Neural progenitor cell (in vitro differentiated cells): ENCODE measurements around the gene LACTB. TPM values are rescaled to one million over a fixed set of nuclear protein-coding genes. Genes with fewer than 3 reads are reported as not detected.
A peak's percentile ranks its signal among the peaks of the same experiment; 100 is the strongest.
"Not testable (repeated sequence)": the region's sequence is repeated elsewhere in the genome, so short reads cannot be mapped to it uniquely, and the experiment has no call there.

Experiments used
- DNase-seq: peaks from one replicate; pipeline ENCODE4 v3.0.0-alpha.2; 2016; ENCODE audit warnings: low spot score
- H2AFZ ChIP-seq: fragments of 200-600 bp; sonication (generic); replicated peaks from 2 replicates; pipeline ENCODE4 v1.6.1; 2016; ENCODE audit warnings: antibody characterized with exemption
- H3F3A ChIP-seq: fragments of 200-600 bp; sonication (generic); 2 replicates; pipeline ENCODE4 v1.6.1; 2016; ENCODE audit warnings: antibody characterized with exemption, low read depth
- H3K27ac ChIP-seq: fragments of 200-600 bp; sonication (generic); 2 replicates; pipeline ENCODE4 v1.5.1; 2016; ENCODE audit warnings: mild to moderate bottlenecking
- H3K27me3 ChIP-seq: fragments of 200-600 bp; sonication (generic); 2 replicates; pipeline ENCODE4 v1.6.1; 2016; ENCODE audit warnings: mild to moderate bottlenecking, moderate library complexity
- H3K36me3 ChIP-seq: fragments of 200-600 bp; sonication (generic); 2 replicates; pipeline ENCODE4 v1.5.1; 2016
- H3K4me1 ChIP-seq: fragments of 200-600 bp; sonication (generic); 2 replicates; pipeline ENCODE4 v1.6.1; 2016; ENCODE audit warnings: mixed run types
- H3K4me2 ChIP-seq: fragments of 200-600 bp; sonication (generic); 2 replicates; pipeline ENCODE4 v1.6.1; 2016
- H3K4me3 ChIP-seq: fragments of 200-600 bp; sonication (generic); 2 replicates; pipeline ENCODE4 v1.5.1; 2016
- H3K79me2 ChIP-seq: fragments of 200-600 bp; sonication (generic); 2 replicates; pipeline ENCODE4 v1.6.1; 2016; ENCODE audit warnings: low read depth
- H3K9ac ChIP-seq: fragments of 200-600 bp; sonication (generic); 2 replicates; pipeline ENCODE4 v1.6.1; 2016
- H3K9me3 ChIP-seq: fragments of 200-600 bp; sonication (generic); 2 replicates; pipeline ENCODE4 v1.5.1; 2016; ENCODE audit warnings: low read depth
- H4K20me1 ChIP-seq: fragments of 200-600 bp; sonication (generic); 2 replicates; pipeline ENCODE4 v1.6.1; 2016; ENCODE audit warnings: low read depth
- H3K27ac Mint-ChIP-seq: 3 replicates; pipeline ENCODE4 v1.8.0; 2021; ENCODE audit warnings: mixed read lengths
- H3K27me3 Mint-ChIP-seq: 2 replicates; pipeline ENCODE4 v1.8.0; 2022; ENCODE audit warnings: low read depth, mild to moderate bottlenecking, inconsistent platforms, moderate library complexity, mixed read lengths; ENCODE audit not compliant: insufficient read depth
- H3K36me3 Mint-ChIP-seq: 3 replicates; pipeline ENCODE4 v1.8.0; 2021; ENCODE audit warnings: mixed read lengths
- H3K4me1 Mint-ChIP-seq: 3 replicates; pipeline ENCODE4 v1.8.0; 2021; ENCODE audit warnings: mixed read lengths
- H3K4me3 Mint-ChIP-seq: 3 replicates; pipeline ENCODE4 v1.8.0; 2021; ENCODE audit warnings: mild to moderate bottlenecking, moderate library complexity, mixed read lengths
- H3K9me3 Mint-ChIP-seq: 3 replicates; pipeline ENCODE4 v1.8.0; 2020; ENCODE audit warnings: mixed read lengths
- CTCF ChIP-seq: fragments of 200-600 bp; sonication (generic); IDR thresholded peaks from 2 replicates; pipeline ENCODE4 v1.5.1; 2017; ENCODE audit warnings: antibody characterized with exemption, mild to moderate bottlenecking
- EZH2 ChIP-seq: fragments of 200-600 bp; sonication (generic); IDR thresholded peaks from 2 replicates; pipeline ENCODE4 v1.6.1; 2017; ENCODE audit warnings: antibody characterized with exemption, mild to moderate bottlenecking, moderate library complexity
- EZH2phosphoT487 ChIP-seq: fragments of 200-600 bp; sonication (generic); IDR thresholded peaks from 2 replicates; pipeline ENCODE4 v1.6.1; 2017; ENCODE audit warnings: antibody characterized with exemption
- total RNA-seq: library from RNA; depleted of rRNA; stranded (reverse); fragments of >200 nt; gene quantifications from 2 replicates; pipeline ENCODE4 v1.2.3, GENCODE V29; 2015; ENCODE audit warnings: low replicate concordance

The LACTB gene
- total RNA-seq, 1 donor from 2014 or later: 3.6 TPM

GRCh38 chr15:63093486-63094205 lies 28.0 kb upstream of the LACTB start:
- H2AFZ ChIP-seq: no peak overlapping the region
- Mint-ChIP-seq H3K27me3 (peaks cover 2% of the 10 kb centered on the region), H3K4me3 (no peak overlapping the region), H3K4me1 (peaks cover 11% of the 10 kb centered on the region), H3K9me3 (peaks cover 3% of the 10 kb centered on the region), H3K36me3 (no peaks in the 10 kb centered on the region), H3K27ac (no peak overlapping the region)
- H3K9ac ChIP-seq: no peak overlapping the region
- H3K27me3 ChIP-seq: no peaks in the 10 kb centered on the region
- no peak overlapping the region for H3K27ac ChIP-seq
- TF ChIP-seq EZH2 (no peak), EZH2phosphoT487 (no peak), CTCF (peak; percentile 86)
- H3K9me3 ChIP-seq: no peaks in the 10 kb centered on the region
- peaks cover 7% of the 10 kb centered on the region for H3F3A ChIP-seq
- H3K4me2 ChIP-seq: no peak overlapping the region
- H3K4me1 ChIP-seq: peaks cover 9% of the 10 kb centered on the region
- no peaks in the 10 kb centered on the region for H4K20me1 ChIP-seq
- H3K79me2 ChIP-seq: no peaks in the 10 kb centered on the region
- peak; percentile 87 for DNase-seq
- no peaks in the 10 kb centered on the region for H3K36me3 ChIP-seq
- H3K4me3 ChIP-seq: no peak overlapping the region

DNA sequence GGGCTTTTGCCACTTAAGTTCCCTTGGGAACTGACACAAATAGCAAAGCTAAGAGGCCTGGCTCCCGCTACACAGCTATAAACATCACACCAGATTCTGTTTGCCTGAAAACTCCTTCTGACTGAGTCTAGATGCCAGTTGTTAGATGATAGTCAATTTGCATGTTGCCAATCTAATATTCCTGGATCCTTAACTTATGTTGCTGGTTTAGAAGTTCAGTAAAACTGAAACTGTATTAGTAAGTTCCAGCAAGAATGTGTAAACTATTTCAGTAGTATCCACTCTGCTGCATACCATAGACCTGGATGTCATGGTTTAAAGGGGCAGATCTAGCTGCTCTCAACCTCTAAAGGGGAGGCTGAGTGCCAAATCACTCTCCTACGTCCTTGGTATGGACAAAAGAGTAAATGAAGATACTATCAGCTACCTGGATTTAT lies 27.1 kb upstream of the LACTB start:
- H3K27me3 Mint-ChIP-seq: peaks cover 2% of the 10 kb centered on the region
- TF ChIP-seq EZH2phosphoT487: no peak
- TF ChIP-seq EZH2: no peak
- TF ChIP-seq CTCF: no peak
- peaks cover under 1% of the 10 kb centered on the region for H3K4me1 ChIP-seq
- H3K36me3 Mint-ChIP-seq: no peaks in the 10 kb centered on the region
- no peak overlapping the region for H3K9ac ChIP-seq
- no peaks in the 10 kb centered on the region for H3K36me3 ChIP-seq
- no peak overlapping the region for H2AFZ ChIP-seq
- H3K27ac ChIP-seq: no peak overlapping the region
- H3K27ac Mint-ChIP-seq: no peak overlapping the region
- DNase-seq: no peak
- no peaks in the 10 kb centered on the region for H3K79me2 ChIP-seq
- peaks cover under 1% of the 10 kb centered on the region for H3F3A ChIP-seq
- H3K9me3 Mint-ChIP-seq: peaks cover 3% of the 10 kb centered on the region
- no peak overlapping the region for H3K4me3 ChIP-seq
- H3K9me3 ChIP-seq: no peaks in the 10 kb centered on the region
- no peak overlapping the region for H3K4me3 Mint-ChIP-seq
- H3K27me3 ChIP-seq: no peaks in the 10 kb centered on the region
- H3K4me2 ChIP-seq: no peak overlapping the region
- H3K4me1 Mint-ChIP-seq: peaks cover 5% of the 10 kb centered on the region
- H4K20me1 ChIP-seq: no peaks in the 10 kb centered on the region

- TF ChIP-seq EZH2: no peak
- no peak for TF ChIP-seq CTCF
- TF ChIP-seq EZH2phosphoT487: no peak
- Histone ChIP-seq H3K4me3 (no peak overlapping the region), H3K9ac (no peak overlapping the region), H3K27me3 (no peaks in the 10 kb centered on the region), H3K4me1 (no peaks in the 10 kb centered on the region), H3K27ac (no peak overlapping the region), H3K9me3 (no peaks in the 10 kb centered on the region), H3K36me3 (no peaks in the 10 kb centered on the region), H4K20me1 (no peaks in the 10 kb centered on the region), H2AFZ (no peak overlapping the region), H3F3A (no peaks in the 10 kb centered on the region), H3K4me2 (no peak overlapping the region), H3K79me2 (no peaks in the 10 kb centered on the region)
- H3K27ac Mint-ChIP-seq: no peak overlapping the region
- DNase-seq: no peak
- peaks cover 9% of the 10 kb centered on the region for H3K9me3 Mint-ChIP-seq
- H3K36me3 Mint-ChIP-seq: no peaks in the 10 kb centered on the region
- H3K4me1 Mint-ChIP-seq: peaks cover 3% of the 10 kb centered on the region
- no peak overlapping the region for H3K4me3 Mint-ChIP-seq
- H3K27me3 Mint-ChIP-seq: peaks cover 4% of the 10 kb centered on the region
These were observed 25.5 kb upstream of the LACTB start for GRCh38 chr15:63096178-63096577.

DNA sequence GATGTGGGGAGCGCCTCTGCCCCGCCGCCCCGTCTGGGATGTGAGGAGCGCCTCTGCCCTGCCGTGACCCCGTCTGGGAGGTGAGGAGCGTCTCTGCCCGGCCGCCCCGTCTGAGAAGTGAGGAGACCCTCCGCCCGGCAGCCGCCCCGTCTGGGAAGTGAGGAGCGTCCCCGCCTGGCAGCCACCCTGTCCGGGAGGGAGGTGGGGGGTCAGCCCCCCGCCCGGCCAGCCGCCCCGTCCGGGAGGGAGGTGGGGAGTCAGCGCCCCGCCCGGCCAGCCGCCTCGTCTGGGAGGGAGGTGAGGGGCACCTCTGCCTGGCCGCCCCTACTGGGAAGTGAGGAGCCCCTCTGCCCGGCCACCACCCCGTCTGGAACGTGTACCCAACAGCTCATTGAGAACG lies 22.8 kb upstream of the LACTB start:
- not testable (repeated sequence) for H3K9ac ChIP-seq, H3K4me1 Mint-ChIP-seq, H3F3A ChIP-seq, H3K36me3 Mint-ChIP-seq, H3K36me3 ChIP-seq, H3K4me3 ChIP-seq, H3K4me3 Mint-ChIP-seq, H3K4me1 ChIP-seq, H3K27me3 ChIP-seq, H3K79me2 ChIP-seq, H2AFZ ChIP-seq, DNase-seq, H3K9me3 ChIP-seq, H3K9me3 Mint-ChIP-seq, H3K27me3 Mint-ChIP-seq, H3K4me2 ChIP-seq, H3K27ac ChIP-seq, H4K20me1 ChIP-seq, H3K27ac Mint-ChIP-seq

- not testable (repeated sequence) for H3K9me3 Mint-ChIP-seq, H3K27ac Mint-ChIP-seq, H3K4me1 Mint-ChIP-seq, DNase-seq, H3K79me2 ChIP-seq, H3K9ac ChIP-seq, H3K4me3 Mint-ChIP-seq, H3K9me3 ChIP-seq, H2AFZ ChIP-seq, H3K36me3 ChIP-seq, H3K36me3 Mint-ChIP-seq, H3F3A ChIP-seq, H3K27me3 ChIP-seq, H4K20me1 ChIP-seq, H3K27me3 Mint-ChIP-seq, H3K4me3 ChIP-seq, H3K27ac ChIP-seq, H3K4me1 ChIP-seq, H3K4me2 ChIP-seq
These were observed 22.1 kb upstream of the LACTB start for GRCh38 chr15:63099581-63099980.
